Naive B cell (primary cell): Measurements from ENCODE around the gene CFAP77. TPM values are rescaled to one million over a fixed set of nuclear protein-coding genes. Genes with fewer than 3 reads are reported as not detected.

ENCODE experiments used
- ATAC-seq, 2 donors: fragments of 150-1000 bp; cut with Tn5 transposase; 2 replicates each; pipeline ENCODE4 v1.10.0; 2021; ENCODE audit warnings: low read depth in 2 of 2, mild to moderate bottlenecking in 2 of 2, moderate library complexity in 2 of 2
- DNase-seq: peaks from one replicate; pipeline ENCODE4 v3.0.0; 2022
- H3K27ac Mint-ChIP-seq, 6 donors: one replicate each; pipeline ENCODE4 v1.8.0; 2020 to 2022; ENCODE audit warnings: mild to moderate bottlenecking in 6 of 6, mixed read lengths in 6 of 6, moderate library complexity in 5 of 6, inconsistent platforms in 2 of 6
- H3K27me3 Mint-ChIP-seq, 3 donors: one replicate each; pipeline ENCODE4 v1.8.0; 2021 to 2022; ENCODE audit warnings: mixed read lengths in 3 of 3, mild to moderate bottlenecking in 1 of 3
- H3K36me3 Mint-ChIP-seq, 2 donors: one replicate each; pipeline ENCODE4 v1.8.0; 2020 to 2022; ENCODE audit warnings: mixed read lengths in 2 of 2, inconsistent platforms in 1 of 2, mild to moderate bottlenecking in 1 of 2
- H3K4me1 Mint-ChIP-seq, 3 donors: one replicate each; pipeline ENCODE4 v1.8.0; 2020 to 2022; ENCODE audit warnings: mixed read lengths in 3 of 3, inconsistent platforms in 1 of 3, mild to moderate bottlenecking in 1 of 3, moderate library complexity in 1 of 3
- H3K4me3 Mint-ChIP-seq, 8 donors: one replicate each; pipeline ENCODE4 v1.8.0; 2020 to 2022; ENCODE audit warnings: mild to moderate bottlenecking in 8 of 8, mixed read lengths in 8 of 8, moderate library complexity in 8 of 8, inconsistent platforms in 2 of 8
- H3K9me3 Mint-ChIP-seq, 7 donors: one replicate each; pipeline ENCODE4 v1.8.0; 2020 to 2022; ENCODE audit warnings: mixed read lengths in 7 of 7, mild to moderate bottlenecking in 5 of 7, inconsistent platforms in 2 of 7, moderate library complexity in 1 of 7
- polyA plus RNA-seq, 6 donors: library from polyadenylated mRNA; unstranded; fragments of 300-500 nt; fragmentation: Illumina TruSeq; gene quantifications; one replicate each; pipeline ENCODE4 v1.2.3, GENCODE V29; 2021; ENCODE audit warnings: low read depth in 6 of 6

CFAP77 gene
- polyA plus RNA-seq, 6 donors from 2014 or later: 0.16 TPM; not detected in 5

- no peak for ATAC-seq
- no peak for DNase-seq
- no peaks in the 10 kb centered on the region for H3K4me1 Mint-ChIP-seq
- H3K9me3 Mint-ChIP-seq: no peaks in the 10 kb centered on the region
- peak overlapping the region in 1 of 6 donors; percentile 49 for H3K27ac Mint-ChIP-seq
- no peaks in the 10 kb centered on the region for H3K27me3 Mint-ChIP-seq
- no peak overlapping the region for H3K4me3 Mint-ChIP-seq
- peaks cover 53 to 54% of the 10 kb centered on the region in 2 donors for H3K36me3 Mint-ChIP-seq
Measured at GRCh38 chr9:132609829-132610228, 199.8 kb downstream of the CFAP77 start.

DNA sequence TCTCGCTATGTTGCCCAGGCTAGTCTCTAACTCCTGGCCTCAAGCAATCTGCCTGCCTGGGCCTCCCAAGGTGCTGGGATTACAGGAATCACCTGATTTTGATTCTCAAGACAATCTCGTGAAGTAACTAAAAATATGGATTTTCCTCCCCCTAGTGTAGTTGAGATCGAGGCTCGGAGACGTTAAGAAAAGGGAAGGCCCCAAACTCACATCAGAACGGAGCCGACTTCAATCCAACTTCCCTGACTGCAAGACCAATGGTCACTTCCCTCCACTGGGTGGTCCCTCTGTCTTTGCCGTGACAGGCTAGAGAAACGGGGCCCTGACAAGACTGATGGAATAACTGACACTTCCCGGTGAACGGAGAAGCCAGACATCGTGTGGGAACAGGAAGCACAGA, 200.7 kb downstream of the CFAP77 start:
- no peak overlapping the region for H3K27ac Mint-ChIP-seq
- DNase-seq (no peak), ATAC-seq (no peak)
- peaks cover 50 to 56% of the 10 kb centered on the region in 2 donors for H3K36me3 Mint-ChIP-seq
- no peak overlapping the region for H3K4me3 Mint-ChIP-seq
- H3K9me3 Mint-ChIP-seq: no peaks in the 10 kb centered on the region
- H3K27me3 Mint-ChIP-seq: no peaks in the 10 kb centered on the region
- no peaks in the 10 kb centered on the region for H3K4me1 Mint-ChIP-seq

DNA sequence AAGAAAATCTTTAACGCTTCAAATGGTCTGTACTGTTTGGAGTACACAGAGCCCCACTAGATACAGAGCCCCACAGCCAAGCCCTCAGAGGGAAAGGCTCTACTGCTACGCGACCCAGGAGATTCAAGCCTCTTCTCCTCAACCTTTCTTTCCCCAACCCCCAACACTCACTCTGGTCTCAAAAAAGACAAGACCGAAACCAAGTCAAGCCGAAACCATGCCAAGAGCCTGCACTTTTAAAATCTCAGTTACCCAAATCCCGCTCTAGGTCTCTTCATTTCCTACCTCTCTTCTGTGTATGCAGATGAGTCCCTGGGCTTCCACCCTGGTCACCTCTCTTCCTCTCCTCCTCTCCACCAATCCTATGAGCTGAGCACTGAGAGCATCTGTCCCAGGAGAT, 204.3 kb downstream of the CFAP77 start:
- H3K36me3 Mint-ChIP-seq: peaks cover 57 to 72% of the 10 kb centered on the region in 2 donors
- H3K9me3 Mint-ChIP-seq: no peaks in the 10 kb centered on the region
- H3K4me3 Mint-ChIP-seq: no peak overlapping the region

DNA sequence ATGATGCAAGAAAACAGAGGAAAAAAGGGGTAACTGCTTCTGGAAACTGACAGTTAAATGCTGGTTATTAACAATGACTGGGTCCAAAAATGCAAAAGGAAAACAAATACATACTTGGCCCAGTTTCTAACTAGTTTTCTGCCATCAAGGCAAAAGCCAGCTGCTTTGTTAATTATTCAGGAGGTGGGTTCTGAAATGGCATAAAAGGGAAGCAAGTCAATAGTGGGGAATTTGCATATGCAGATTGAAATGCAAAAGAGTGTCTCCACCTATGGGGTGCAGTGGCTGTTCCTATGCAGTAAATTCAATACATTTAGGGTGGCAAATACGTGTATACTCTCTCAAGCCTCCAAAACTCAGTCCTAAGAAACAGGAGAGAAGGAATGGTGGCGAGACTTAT, 205.8 kb downstream of the CFAP77 start:
- ATAC-seq (no peak), DNase-seq (no peak)
- Mint-ChIP-seq H3K36me3 (peaks cover 53 to 63% of the 10 kb centered on the region in 2 donors), H3K9me3 (no peaks in the 10 kb centered on the region), H3K27me3 (no peaks in the 10 kb centered on the region), H3K4me3 (no peak overlapping the region), H3K27ac (no peak overlapping the region), H3K4me1 (no peaks in the 10 kb centered on the region)

More for the DNA sequence above, 204.3 kb downstream of the CFAP77 start:
- Mint-ChIP-seq H3K27me3 (no peaks in the 10 kb centered on the region), H3K4me1 (no peaks in the 10 kb centered on the region), H3K27ac (peak overlapping the region in 2 of 6 donors; percentile 8 to 17)
- DNase-seq (no peak), ATAC-seq (no peak)

DNA sequence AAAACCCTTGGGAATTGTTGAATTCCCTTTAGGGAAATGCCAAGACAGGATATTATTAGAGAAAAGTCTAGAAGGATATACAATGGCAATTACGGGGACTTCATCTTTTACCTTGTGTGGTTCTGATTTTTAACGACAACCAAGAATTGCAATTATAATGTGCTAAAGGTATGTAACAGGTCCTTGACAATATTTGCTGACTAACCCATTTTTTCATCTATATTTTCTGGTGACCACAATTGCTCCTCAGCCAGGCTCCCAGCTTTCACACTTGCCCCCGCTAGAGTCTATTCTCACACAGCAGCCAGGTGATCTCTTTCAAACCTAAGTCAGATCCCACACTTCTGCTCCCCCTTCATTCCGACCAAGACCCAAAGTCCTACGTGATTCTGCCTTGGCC, 206.7 kb downstream of the CFAP77 start:
- H3K4me1 Mint-ChIP-seq: no peaks in the 10 kb centered on the region
- no peak overlapping the region for H3K4me3 Mint-ChIP-seq
- no peaks in the 10 kb centered on the region for H3K9me3 Mint-ChIP-seq
- ATAC-seq: no peak
- DNase-seq: no peak
- H3K27me3 Mint-ChIP-seq: no peaks in the 10 kb centered on the region
- no peak overlapping the region for H3K27ac Mint-ChIP-seq
- peaks cover 50 to 53% of the 10 kb centered on the region in 2 donors for H3K36me3 Mint-ChIP-seq

GRCh38 chr9:132622159-132622558, 212.1 kb downstream of the CFAP77 start:
- Mint-ChIP-seq H3K27me3 (no peaks in the 10 kb centered on the region), H3K36me3 (peaks cover 37 to 39% of the 10 kb centered on the region in 2 donors), H3K4me3 (no peak overlapping the region), H3K4me1 (peaks cover 0 to 5% (median 0%) of the 10 kb centered on the region in 3 donors), H3K27ac (no peak overlapping the region), H3K9me3 (no peaks in the 10 kb centered on the region)
- no peak for DNase-seq
- ATAC-seq: no peak

Other genes with a start within 250 kb of the CFAP77 start
- gene NTNG2, start 248.2 kb upstream of the CFAP77 start, polyA plus RNA-seq: 1 to 10 TPM in 4 of 6 donors, under 1 TPM in 2; 0.35 to 4.0 (median 1.4) TPM
- gene SETX, start 55.2 kb upstream of the CFAP77 start, polyA plus RNA-seq: 10 to 100 TPM; 12.7 to 70.1 (median 46.5) TPM
- gene TTF1, start 3.4 kb upstream of the CFAP77 start, polyA plus RNA-seq: 10 to 100 TPM in 1 of 6 donors, 1 to 10 TPM in 5; 4.3 to 11.6 (median 8.9) TPM
- not detected for gene BARHL1, start 172.4 kb downstream of the CFAP77 start, polyA plus RNA-seq